ENCODE results near the gene TNFRSF14.

- TF ChIP-seq CTCF (conservative IDR thresholded peaks at IDR 0.05; ENCODE audit: low read length) (no peak), EZH2phosphoT487 (IDR thresholded peaks at IDR 0.05; ENCODE audit: borderline replicate concordance, low read depth, low read length) (no peak)
These were observed 21.3 kb upstream of the TNFRSF14 start for GRCh38 chr1:2534687-2535441.
